Liver (tissue), 3 donors: ENCODE data around the gene DYSF.

ENCODE experiments used
- CTCF ChIP-seq: fragments of 150-350 bp; IDR thresholded peaks from 2 replicates; pipeline ENCODE4 v1.5.1; 2017; ENCODE audit warnings: improper control_type of control experiment, low read depth, low read length; ENCODE audit not compliant: missing input control
- GABPA ChIP-seq, 2 donors: IDR thresholded peaks in 1 of 2; conservative IDR thresholded peaks in 1 of 2; 2 replicates each; pipeline ENCODE4 v1.6.1; 2016; ENCODE audit warnings: antibody characterized with exemption in 2 of 2, mild to moderate bottlenecking in 1 of 2, moderate library complexity in 1 of 2
- MAX ChIP-seq: IDR thresholded peaks from 2 replicates; pipeline ENCODE4 v1.6.1; 2016; ENCODE audit warnings: antibody characterized with exemption
- RAD21 ChIP-seq, 2 donors: IDR thresholded peaks; 2 replicates each; pipeline ENCODE4 v1.6.1; 2016; ENCODE audit warnings: antibody characterized with exemption in 2 of 2, mild to moderate bottlenecking in 2 of 2
- YY1 ChIP-seq: IDR thresholded peaks from 2 replicates; pipeline ENCODE4 v1.6.1; 2016; ENCODE audit warnings: antibody characterized with exemption, mild to moderate bottlenecking
- donor health status: healthy.
- donor health status: healthy.

GRCh38 chr2:71528131-71528591, 74.8 kb downstream of the DYSF start:
- TF ChIP-seq CTCF: no peak
- TF ChIP-seq MAX: no peak
- TF ChIP-seq RAD21 (IDR thresholded peaks at IDR 0.05): no peak
- no peak for TF ChIP-seq GABPA (IDR thresholded peaks at IDR 0.05 in 1 of 2, conservative IDR thresholded peaks at IDR 0.05 in 1 of 2)
- TF ChIP-seq YY1: no peak
